ENCODE measurements around the gene CABLES1.
A peak's percentile ranks its signal among the peaks of the same experiment; 100 is the strongest.

Gene CABLES1

DNA sequence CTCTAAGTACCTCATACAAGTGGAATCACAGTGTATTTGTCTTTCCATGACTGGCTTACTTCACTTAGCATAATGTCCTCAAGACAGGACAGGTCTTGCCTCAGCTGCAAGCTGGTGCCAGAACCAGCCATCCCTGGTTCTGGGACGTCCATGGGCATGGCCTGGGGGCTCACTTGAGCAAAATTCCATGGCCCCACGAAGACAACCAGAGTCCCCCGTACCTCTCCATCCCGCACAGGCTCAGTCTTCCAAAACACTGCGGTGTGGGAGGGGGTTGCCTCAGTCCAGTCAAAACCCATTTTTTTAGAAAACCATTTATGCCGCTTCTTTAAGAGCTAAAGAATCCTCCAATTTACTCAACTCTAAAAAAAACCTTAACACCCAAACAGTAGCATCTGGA, 21.7 kb upstream of the CABLES1 start:
- DNase-seq, result no peak

DNA sequence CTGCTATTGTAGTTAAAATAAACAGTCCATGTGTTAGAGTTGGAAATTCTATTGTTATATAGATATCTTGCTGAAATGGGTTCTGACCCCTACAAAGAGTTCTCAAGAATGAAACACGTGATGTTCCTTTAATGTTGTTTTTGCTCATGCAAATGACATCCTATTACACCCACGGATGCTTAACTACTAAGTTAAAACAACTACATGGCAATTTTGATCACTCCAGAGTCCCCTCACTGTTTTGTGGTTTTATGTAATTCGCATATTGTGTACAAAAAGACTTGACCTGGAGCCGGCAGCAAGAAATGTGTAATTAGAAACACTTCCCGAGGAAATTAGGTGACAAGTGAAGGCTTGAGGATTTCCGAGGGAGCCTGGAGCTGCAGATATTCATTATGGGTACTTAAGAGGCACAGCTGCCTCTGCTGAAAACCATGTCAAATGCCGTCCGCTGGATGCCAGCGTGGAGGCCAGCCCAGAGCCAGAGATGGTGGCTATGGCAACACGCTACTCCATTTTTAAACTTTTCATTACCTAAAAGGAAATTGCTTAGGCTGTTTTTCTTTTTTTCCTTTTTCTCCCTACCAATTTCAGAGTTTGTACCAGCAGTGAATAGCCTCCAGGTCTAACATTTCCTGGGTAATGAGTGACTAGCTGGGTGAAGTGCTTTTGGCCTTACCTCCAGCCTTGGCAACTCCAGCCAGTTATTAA, 21.0 kb upstream of the CABLES1 start:
- no peak for DNase-seq

DNA sequence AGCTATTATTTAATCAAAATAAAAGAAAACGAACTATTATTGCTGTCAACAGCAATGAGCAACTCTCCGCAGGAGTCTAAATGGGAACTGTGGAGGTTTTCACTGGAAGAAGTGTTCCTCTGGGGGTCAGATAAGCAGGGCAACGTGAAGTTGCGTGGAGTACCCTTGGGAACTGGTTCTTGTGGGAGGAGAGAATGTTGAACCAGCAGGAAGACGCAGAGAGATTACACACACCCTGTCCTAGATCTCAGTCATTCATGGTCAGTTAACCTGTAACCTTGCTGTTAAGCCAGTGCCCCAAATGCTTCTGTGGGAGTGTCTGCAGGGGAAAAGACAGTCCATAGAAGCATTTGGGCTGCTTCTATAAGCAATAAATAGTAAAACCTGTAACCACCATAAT, 20.4 kb upstream of the CABLES1 start:
- DNase-seq, result no peak

DNA sequence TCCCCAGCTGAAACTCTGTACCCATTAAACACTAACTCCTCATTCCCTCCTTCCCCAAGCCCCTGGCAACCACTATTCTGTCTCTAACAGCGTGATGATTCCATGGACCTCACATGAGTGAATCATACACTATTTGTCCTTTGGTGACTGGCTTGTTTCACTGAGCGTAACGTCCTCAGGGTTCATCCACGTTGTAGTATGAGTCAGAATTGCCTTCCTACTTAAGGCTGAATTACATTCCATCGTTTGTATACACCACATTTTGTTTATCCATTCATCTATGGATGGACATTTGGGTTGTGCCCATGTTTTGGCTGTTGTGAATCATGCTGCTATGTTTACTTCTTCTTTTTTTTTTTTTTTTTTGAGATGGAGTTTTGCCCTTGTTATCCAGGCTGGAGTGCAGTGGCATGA, 19.6 kb upstream of the CABLES1 start:
- no peak for DNase-seq

- no peak for DNase-seq
Observed at GRCh38 chr18:23121133-23121532, 14.2 kb upstream of the CABLES1 start.

GRCh38 chr18:23122334-23123229, 12.7 kb upstream of the CABLES1 start:
- DNase-seq, result no peak

DNA sequence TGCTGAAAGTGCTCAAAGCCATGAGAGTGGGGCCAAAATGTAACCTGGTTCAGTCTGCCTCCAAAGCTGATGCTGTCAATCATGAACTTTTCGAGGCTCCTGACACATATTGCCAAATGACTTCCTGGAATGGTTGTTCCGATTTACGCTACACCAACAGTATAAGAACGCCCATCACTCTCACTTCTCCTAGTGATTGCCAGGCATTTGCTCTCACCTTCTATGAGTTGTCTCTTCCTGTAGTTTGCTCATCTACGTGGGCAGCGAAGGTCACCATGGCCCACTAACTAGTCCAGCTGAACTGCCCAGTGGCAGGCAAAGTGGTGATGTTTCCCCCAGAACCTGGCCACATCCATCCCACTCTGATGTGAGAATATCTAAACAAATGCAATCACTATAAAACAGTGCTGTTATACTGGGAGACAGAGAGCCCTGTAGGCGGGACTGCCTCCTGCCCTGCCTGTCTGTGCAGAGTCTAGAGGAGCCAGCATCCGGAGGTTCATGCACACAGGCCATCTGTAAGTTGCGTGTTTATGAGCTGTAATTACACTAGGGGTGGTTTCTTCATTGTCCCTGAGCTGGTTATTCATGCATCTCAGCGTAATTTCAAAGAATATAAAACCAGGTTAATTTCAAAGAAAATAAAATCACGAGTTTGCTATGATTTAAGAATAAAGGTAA, 8.8 kb upstream of the CABLES1 start:
- DNase-seq, result no peak

GRCh38 chr18:23127090-23127489, 8.2 kb upstream of the CABLES1 start:
- DNase-seq, result no peak

DNA sequence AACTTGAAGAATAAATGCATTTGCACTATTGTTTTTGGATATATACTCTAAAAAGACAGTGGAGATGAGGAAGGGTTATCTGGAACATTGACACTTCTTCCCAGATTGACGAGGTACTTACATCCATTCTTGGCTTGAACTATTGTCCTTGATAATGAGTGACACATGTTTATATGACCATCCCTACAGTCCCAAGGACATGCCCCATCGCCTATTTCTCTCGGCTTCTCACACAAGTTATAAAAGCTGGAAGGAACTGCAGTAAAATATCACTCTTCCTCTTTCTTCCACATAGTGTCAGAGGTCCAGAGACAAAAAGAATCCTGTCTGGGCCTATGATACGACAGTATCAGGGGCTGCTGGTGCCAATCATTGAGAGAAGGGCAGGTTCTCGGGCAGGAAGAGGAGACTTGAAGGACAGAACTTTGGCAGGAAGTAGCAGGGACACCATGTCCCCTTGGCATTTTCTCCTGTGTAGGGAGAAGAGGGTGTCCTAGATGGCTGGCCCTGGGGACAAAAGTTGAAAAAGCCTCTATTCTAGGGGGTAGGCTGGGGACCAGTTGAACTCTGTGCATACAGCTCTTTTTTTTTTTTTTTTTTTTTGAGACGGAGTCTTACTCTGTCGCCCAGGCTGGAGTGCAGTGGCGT, 5.8 kb upstream of the CABLES1 start:
- no peak for DNase-seq

- peak; percentile 76 for DNase-seq
Observed at GRCh38 chr18:23131693-23132319, 3.5 kb upstream of the CABLES1 start.

DNA sequence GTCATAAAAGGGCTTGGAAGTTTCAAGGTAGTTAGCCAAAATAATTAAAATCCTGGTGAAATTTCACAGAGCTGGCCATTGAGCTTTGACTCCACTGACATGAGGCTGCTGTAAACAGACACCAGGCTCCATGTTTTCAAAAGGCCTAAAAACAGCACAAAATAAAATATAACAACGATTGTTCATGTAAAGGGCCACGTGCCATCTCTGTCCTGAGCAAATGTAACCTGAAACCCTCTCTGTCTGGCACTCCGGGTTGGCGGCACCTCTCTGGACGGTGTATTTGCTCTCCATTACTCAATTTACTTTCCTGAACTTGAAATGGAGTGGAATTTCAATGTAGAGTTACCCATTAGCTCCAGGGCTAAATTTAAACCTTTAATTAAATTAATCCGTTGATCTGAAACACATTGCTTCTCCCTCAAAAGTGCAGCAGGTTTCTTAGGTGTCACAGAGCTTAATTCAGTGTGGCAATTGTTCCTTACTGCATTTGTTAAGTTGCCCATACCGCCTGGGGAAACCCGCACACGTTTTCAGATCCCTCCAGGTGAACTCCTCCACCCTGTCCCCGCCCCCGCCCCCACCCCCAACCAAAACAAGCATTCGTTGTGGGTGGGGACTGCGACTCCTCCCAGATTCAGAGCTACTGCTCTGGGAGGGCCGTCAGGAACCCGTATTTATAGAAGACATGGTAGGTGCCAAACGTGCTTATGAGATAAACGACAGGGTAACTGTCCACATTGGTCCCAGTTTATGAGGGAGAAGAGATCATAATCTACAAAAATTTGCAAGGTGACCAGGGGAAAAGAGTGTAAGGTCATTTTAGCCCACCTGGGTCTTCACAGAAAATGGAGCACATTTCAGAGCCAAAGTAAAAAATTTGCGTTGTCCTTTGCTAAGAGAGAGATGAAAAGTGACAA, 1.2 kb upstream of the CABLES1 start:
- no peak for DNase-seq

- DNase-seq, result peak; percentile 17
Observed at GRCh38 chr18:23135550-23136325, 453 bp downstream of the CABLES1 start.

DNA sequence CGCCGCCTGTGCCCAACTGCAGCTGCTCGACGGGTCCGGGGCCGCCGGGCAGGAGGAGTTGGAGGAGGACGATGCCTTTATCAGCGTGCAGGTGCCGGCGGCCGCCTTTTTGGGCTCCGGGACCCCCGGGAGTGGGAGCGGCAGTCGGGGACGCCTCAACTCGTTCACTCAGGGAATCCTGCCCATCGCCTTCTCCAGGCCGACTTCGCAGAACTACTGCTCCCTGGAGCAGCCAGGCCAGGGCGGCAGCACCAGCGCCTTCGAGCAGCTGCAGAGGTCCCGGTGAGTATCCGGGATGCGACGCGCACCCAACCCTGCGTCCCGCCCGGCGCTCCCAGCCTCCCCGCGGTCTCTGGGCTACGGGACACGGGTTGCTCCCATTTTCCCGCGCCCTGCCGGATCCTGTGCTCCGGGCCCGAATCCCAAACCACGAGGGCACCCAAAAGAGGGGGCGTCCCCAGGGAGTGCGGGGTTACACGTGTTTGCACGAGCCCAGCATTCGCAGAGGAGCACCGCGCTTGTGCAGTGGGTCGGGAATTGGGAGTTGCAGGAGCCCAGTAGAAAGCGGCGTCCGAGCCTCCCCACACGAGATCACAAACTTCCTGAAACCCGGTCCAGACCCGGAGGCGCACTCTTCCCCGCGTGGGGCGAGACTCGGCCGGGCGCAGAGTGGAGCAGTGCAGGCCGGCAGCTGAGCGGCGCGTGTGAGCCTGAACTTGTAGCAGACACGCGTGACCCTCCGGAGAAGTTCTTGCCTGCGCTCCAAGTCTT, 1.2 kb downstream of the CABLES1 start:
- DNase-seq, result no peak

GRCh38 chr18:23137097-23137635, 1.9 kb downstream of the CABLES1 start:
- DNase-seq, result no peak

GRCh38 chr18:23137788-23138216, 2.5 kb downstream of the CABLES1 start:
- no peak for DNase-seq

DNA sequence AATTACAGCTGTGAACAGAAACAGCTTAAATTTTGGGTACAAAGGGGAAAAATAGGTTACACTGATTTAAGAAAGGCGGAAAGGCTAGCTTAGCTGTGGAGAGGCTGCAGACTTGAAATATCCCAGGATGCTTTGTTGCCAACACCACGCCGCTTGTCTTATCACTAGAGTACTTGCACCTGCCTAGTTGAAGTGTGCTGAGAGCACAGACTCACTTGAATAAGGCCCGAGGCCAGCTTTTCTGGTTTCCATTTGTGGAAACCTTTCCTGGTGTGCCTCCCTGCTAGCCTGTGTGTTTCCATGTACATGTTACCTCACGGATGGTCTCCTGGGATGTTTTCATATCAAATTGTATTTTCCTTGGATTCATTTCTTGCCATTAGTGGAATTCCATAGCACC, 3.2 kb downstream of the CABLES1 start:
- no peak for DNase-seq

- DNase-seq, result no peak
Observed at GRCh38 chr18:23141104-23141999, 6.1 kb downstream of the CABLES1 start.

DNA sequence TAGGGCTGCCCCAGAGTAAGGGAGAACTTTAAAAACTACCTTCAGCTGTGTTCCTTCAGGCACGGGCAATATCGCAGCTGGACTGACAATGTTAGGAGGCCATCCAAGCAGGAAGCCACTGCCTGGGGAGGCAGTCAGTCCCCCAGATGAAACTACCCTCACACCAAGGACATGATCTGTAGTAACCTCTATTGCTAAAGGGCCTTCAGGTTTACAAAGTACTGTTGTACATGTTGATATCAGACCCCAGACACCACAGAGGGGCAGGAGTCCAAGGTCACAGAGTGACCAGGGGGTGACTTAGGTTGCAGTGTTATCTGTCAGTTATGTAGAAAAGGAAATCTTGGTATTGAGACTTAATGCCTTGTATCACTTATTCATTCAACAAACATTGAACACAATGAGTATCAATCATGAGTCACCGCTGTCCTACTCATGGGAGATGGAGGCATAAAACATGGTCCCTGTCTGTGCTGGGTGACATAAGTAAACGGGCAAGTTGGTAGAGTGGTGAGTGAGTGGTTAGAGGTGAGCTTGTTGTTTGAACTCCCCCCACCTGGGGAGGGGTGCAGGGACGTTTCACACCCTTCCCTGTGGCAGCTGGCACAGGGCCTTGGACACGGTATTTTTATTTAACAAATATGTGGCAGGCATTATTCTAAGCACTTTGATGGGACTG, 7.1 kb downstream of the CABLES1 start:
- no peak for DNase-seq
